Measurements from ENCODE around the gene ACTC1.

Gene ACTC1

GRCh38 chr15:34754171-34754601, 41.2 kb downstream of the ACTC1 start:
- Histone ChIP-seq H3K4me3 (ENCODE audit: low read depth, low read length) (no peak overlapping the region), H3K27ac (ENCODE audit: extremely low read depth, low read depth, low read length) (no peak overlapping the region), H3K9me3 (ENCODE audit: control insufficient read depth, insufficient read depth, low read depth, low read length) (no peaks in the 10 kb centered on the region), H3K36me3 (ENCODE audit: control insufficient read depth in 2 of 2, insufficient read depth in 1 of 2, low read length in 2 of 2) (no peaks in the 10 kb centered on the region), H3K4me1 (ENCODE audit: control insufficient read depth, insufficient read depth, low read length) (no peaks in the 10 kb centered on the region)
- POLR2A ChIA-PET = no interaction called here
- CTCF ChIA-PET = no interaction called here
- TF ChIP-seq ZBTB11 (tag by site-specific recombination; conservative IDR thresholded peaks at IDR 0.05; ENCODE audit: low read depth) (no peak), SP7 (tag by site-specific recombination; IDR thresholded peaks at IDR 0.05) (no peak), ZNF423 (tag by site-specific recombination; IDR thresholded peaks at IDR 0.05) (no peak), BCL11A (tag by site-specific recombination; IDR thresholded peaks at IDR 0.05; ENCODE audit: low read depth) (no peak), HOXA7 (CRISPR knock-in tag; IDR thresholded peaks at IDR 0.05; ENCODE audit: borderline replicate concordance) (no peak), ZNF138 (tag by site-specific recombination; IDR thresholded peaks at IDR 0.05; ENCODE audit: borderline replicate concordance) (no peak), ZNF350 (tag by site-specific recombination; IDR thresholded peaks at IDR 0.05) (no peak), ZNF768 (tag by site-specific recombination; IDR thresholded peaks at IDR 0.05) (no peak), YY2 (tag by site-specific recombination; IDR thresholded peaks at IDR 0.05) (no peak)

GRCh38 chr15:34753236-34753894, 42.0 kb downstream of the ACTC1 start:
- no peak overlapping the region for H3K4me3 ChIP-seq (ENCODE audit: low read depth, low read length)
- TF ChIP-seq ZNF704 (tag by site-specific recombination; IDR thresholded peaks at IDR 0.05) = no peak
- peak; percentile 88 for TF ChIP-seq REST (tag by site-specific recombination; IDR thresholded peaks at IDR 0.05)
- CTCF ChIA-PET = no interaction called here

GRCh38 chr15:34749691-34750090, 45.7 kb downstream of the ACTC1 start:
- ChIA-PET POLR2A (no interaction called here), CTCF (no interaction called here)
- H3K36me3 ChIP-seq (ENCODE audit: control insufficient read depth in 2 of 2, insufficient read depth in 1 of 2, low read length in 2 of 2) = no peaks in the 10 kb centered on the region
- H3K4me1 ChIP-seq (ENCODE audit: control insufficient read depth, insufficient read depth, low read length) = no peaks in the 10 kb centered on the region
- no peak overlapping the region for H3K4me3 ChIP-seq (ENCODE audit: low read depth, low read length)
- H3K9me3 ChIP-seq (ENCODE audit: control insufficient read depth, insufficient read depth, low read depth, low read length) = no peaks in the 10 kb centered on the region
- H3K27ac ChIP-seq (ENCODE audit: extremely low read depth, low read depth, low read length) = no peak overlapping the region
- TF ChIP-seq ZNF544 (tag by site-specific recombination; IDR thresholded peaks at IDR 0.05) = no peak
- no peak for TF ChIP-seq SP2 (tag by site-specific recombination; IDR thresholded peaks at IDR 0.05)
- TF ChIP-seq ZBTB6 (tag by site-specific recombination; IDR thresholded peaks at IDR 0.05) = no peak
- no peak for TF ChIP-seq PRDM1 (tag by site-specific recombination; IDR thresholded peaks at IDR 0.05)
- no peak for TF ChIP-seq GLIS2 (tag by site-specific recombination; IDR thresholded peaks at IDR 0.05)
- TF ChIP-seq ZNF19 (tag by site-specific recombination; IDR thresholded peaks at IDR 0.05; ENCODE audit: low read depth) = no peak
- no peak for TF ChIP-seq ZFP41 (tag by site-specific recombination; IDR thresholded peaks at IDR 0.05; ENCODE audit: borderline replicate concordance)
- TF ChIP-seq KLF17 (tag by site-specific recombination; IDR thresholded peaks at IDR 0.05) = no peak
- no peak for TF ChIP-seq ZNF266 (tag by site-specific recombination; IDR thresholded peaks at IDR 0.05; ENCODE audit: low read depth)
- TF ChIP-seq ZFP37 (tag by site-specific recombination; IDR thresholded peaks at IDR 0.05) = no peak
- no peak for TF ChIP-seq ZNF157 (tag by site-specific recombination; IDR thresholded peaks at IDR 0.05)
- no peak for TF ChIP-seq ZBTB8A (tag by site-specific recombination; IDR thresholded peaks at IDR 0.05)

More at GRCh38 chr15:34753236-34753894, 42.0 kb downstream of the ACTC1 start:
- Histone ChIP-seq H3K27ac (ENCODE audit: extremely low read depth, low read depth, low read length) (no peak overlapping the region), H3K4me1 (ENCODE audit: control insufficient read depth, insufficient read depth, low read length) (no peaks in the 10 kb centered on the region), H3K36me3 (ENCODE audit: control insufficient read depth in 2 of 2, insufficient read depth in 1 of 2, low read length in 2 of 2) (no peaks in the 10 kb centered on the region), H3K9me3 (ENCODE audit: control insufficient read depth, insufficient read depth, low read depth, low read length) (no peaks in the 10 kb centered on the region)
- POLR2A ChIA-PET = no interaction called here

All from HEK293 (cell line).